H9 (cell line): ENCODE results near the gene OR10H4. TPM values are rescaled to one million over a fixed set of nuclear protein-coding genes. Genes with fewer than 3 reads are reported as not detected.

Source experiments
- DNase-seq: peaks from one replicate; pipeline ENCODE4 v3.0.0-alpha.2; 2017
- H2AFZ ChIP-seq: one replicate; pipeline ENCODE4 v1.6.1; 2013; ENCODE audit warnings: mild to moderate bottlenecking, low read length, control low read depth, moderate library complexity
- H2AK5ac ChIP-seq: 2 replicates; pipeline ENCODE4 v1.6.1; 2013; ENCODE audit warnings: low read length, control low read depth, mixed read lengths; ENCODE audit not compliant: insufficient read length
- H2BK120ac ChIP-seq: one replicate; pipeline ENCODE4 v1.6.1; 2013; ENCODE audit warnings: low read depth, mild to moderate bottlenecking, low read length, control low read depth, inconsistent platforms; ENCODE audit not compliant: poor library complexity, severe bottlenecking
- H2BK12ac ChIP-seq: 2 replicates; pipeline ENCODE4 v1.6.1; 2013; ENCODE audit warnings: low read length, control low read depth, mixed read lengths, low read depth; ENCODE audit not compliant: insufficient read length
- H2BK15ac ChIP-seq: 2 replicates; pipeline ENCODE4 v1.6.1; 2013; ENCODE audit warnings: low read depth, low read length, control low read depth
- H2BK20ac ChIP-seq: one replicate; pipeline ENCODE4 v1.6.1; 2013; ENCODE audit warnings: low read depth, mild to moderate bottlenecking, low read length, control low read depth, inconsistent platforms; ENCODE audit not compliant: poor library complexity, severe bottlenecking
- H2BK5ac ChIP-seq: 2 replicates; pipeline ENCODE4 v1.6.1; 2013; ENCODE audit warnings: low read length, control low read depth, mixed read lengths; ENCODE audit not compliant: insufficient read length
- H3K14ac ChIP-seq: 2 replicates; pipeline ENCODE4 v1.6.1; 2013; ENCODE audit warnings: low read length, control low read depth; ENCODE audit not compliant: insufficient read depth
- H3K18ac ChIP-seq: 2 replicates; pipeline ENCODE4 v1.6.1; 2013; ENCODE audit warnings: low read depth, mild to moderate bottlenecking, mixed read lengths, low read length, control low read depth; ENCODE audit not compliant: insufficient read length
- H3K23ac ChIP-seq: 2 replicates; pipeline ENCODE4 v1.6.1; 2013; ENCODE audit warnings: low read length, control low read depth, mixed read lengths, low read depth; ENCODE audit not compliant: insufficient read length
- H3K23me2 ChIP-seq: 2 replicates; pipeline ENCODE4 v1.6.1; 2013; ENCODE audit warnings: low read depth, mild to moderate bottlenecking, mixed read lengths, low read length, control low read depth; ENCODE audit not compliant: insufficient read length, poor library complexity, severe bottlenecking
- H3K27ac ChIP-seq: 2 replicates; pipeline ENCODE4 v1.5.1; 2013; ENCODE audit warnings: low read length, control low read depth, mixed read lengths, low read depth; ENCODE audit not compliant: insufficient read length
- H3K27me3 ChIP-seq: 2 replicates; pipeline ENCODE4 v1.6.1; 2013; ENCODE audit warnings: low read length, control low read depth, inconsistent platforms; ENCODE audit not compliant: insufficient read depth
- H3K4ac ChIP-seq: 2 replicates; pipeline ENCODE4 v1.6.1; 2013; ENCODE audit warnings: low read depth, mild to moderate bottlenecking, control low read depth, inconsistent platforms, low read length, moderate library complexity
- H3K4me1 ChIP-seq: 2 replicates; pipeline ENCODE4 v1.6.1; 2013; ENCODE audit warnings: low read length, control low read depth, inconsistent platforms; ENCODE audit not compliant: insufficient read depth
- H3K4me2 ChIP-seq: 2 replicates; pipeline ENCODE4 v1.6.1; 2013; ENCODE audit warnings: low read length, control low read depth, mixed read lengths; ENCODE audit not compliant: insufficient read length, insufficient read depth
- H3K56ac ChIP-seq: 2 replicates; pipeline ENCODE4 v1.6.1; 2013; ENCODE audit warnings: low read depth, mild to moderate bottlenecking, mixed read lengths, low read length, control low read depth; ENCODE audit not compliant: insufficient read length
- H3K79me1 ChIP-seq: 2 replicates; pipeline ENCODE4 v1.6.1; 2013; ENCODE audit warnings: low read depth, mild to moderate bottlenecking, moderate library complexity, low read length, control low read depth, inconsistent platforms; ENCODE audit not compliant: insufficient read depth, poor library complexity, severe bottlenecking
- H3K79me2 ChIP-seq: 2 replicates; pipeline ENCODE4 v1.6.1; 2013; ENCODE audit warnings: low read length, control low read depth, inconsistent platforms; ENCODE audit not compliant: insufficient read depth
- H3K9ac ChIP-seq: 2 replicates; pipeline ENCODE4 v1.6.1; 2013; ENCODE audit warnings: low read length, control low read depth, mixed read lengths; ENCODE audit not compliant: insufficient read length; ENCODE audit errors: extremely low read depth
- H3K9me3 ChIP-seq: one replicate; pipeline ENCODE4 v1.6.1; 2013; ENCODE audit warnings: low read depth, low read length, inconsistent platforms; ENCODE audit not compliant: control insufficient read depth
- H3T11ph ChIP-seq: one replicate; pipeline ENCODE4 v1.6.1; 2013; ENCODE audit warnings: mild to moderate bottlenecking, low read length, control low read depth, inconsistent platforms
- H4K20me1 ChIP-seq: one replicate; pipeline ENCODE4 v1.6.1; 2013; ENCODE audit not compliant: control insufficient read depth, insufficient read length, insufficient read depth
- H4K5ac ChIP-seq: 2 replicates; pipeline ENCODE4 v1.6.1; 2013; ENCODE audit warnings: low read depth, mild to moderate bottlenecking, mixed read lengths, low read length, control low read depth; ENCODE audit not compliant: insufficient read length
- H4K8ac ChIP-seq: replicated peaks from 2 replicates; pipeline ENCODE4 v1.6.1; 2013; ENCODE audit warnings: low read length, control low read depth, mixed read lengths, low read depth; ENCODE audit not compliant: insufficient read length
- H4K91ac ChIP-seq: 2 replicates; pipeline ENCODE4 v1.6.1; 2013; ENCODE audit warnings: low read depth, mild to moderate bottlenecking, moderate library complexity, mixed read lengths, low read length, control low read depth; ENCODE audit not compliant: insufficient read length
- H3K27ac Mint-ChIP-seq, 3 experiments: 2 replicates in 2 of 3; 3 replicates in 1 of 3; pipeline ENCODE4 v1.8.0; 2020 to 2021; ENCODE audit warnings: mixed read lengths in 3 of 3, mild to moderate bottlenecking in 1 of 3, moderate library complexity in 1 of 3
- H3K27me3 Mint-ChIP-seq: 2 replicates; pipeline ENCODE4 v1.8.0; 2021; ENCODE audit warnings: low read depth, mild to moderate bottlenecking, moderate library complexity, mixed read lengths
- H3K36me3 Mint-ChIP-seq, 3 experiments: 2 replicates in 2 of 3; 3 replicates in 1 of 3; pipeline ENCODE4 v1.8.0; 2020 to 2021; ENCODE audit warnings: low read depth in 3 of 3, mixed read lengths in 3 of 3; ENCODE audit not compliant: insufficient read depth in 1 of 3
- H3K4me1 Mint-ChIP-seq, 2 experiments: 2 replicates each; pipeline ENCODE4 v1.8.0; 2020; ENCODE audit warnings: mixed read lengths in 2 of 2
- H3K4me3 Mint-ChIP-seq, 2 experiments: 2 replicates in 1 of 2; 3 replicates in 1 of 2; pipeline ENCODE4 v1.8.0; 2020 to 2021; ENCODE audit warnings: mild to moderate bottlenecking in 2 of 2, mixed read lengths in 2 of 2, moderate library complexity in 1 of 2
- H3K9me3 Mint-ChIP-seq, 2 experiments: 2 replicates in 1 of 2; 3 replicates in 1 of 2; pipeline ENCODE4 v1.8.0; 2020; ENCODE audit warnings: mild to moderate bottlenecking in 2 of 2, mixed read lengths in 2 of 2, moderate library complexity in 1 of 2
- CTCF ChIP-seq: fragments of 200-600 bp; sonication (generic); conservative IDR thresholded peaks from 3 replicates; pipeline ENCODE4 v1.8.0; 2021; ENCODE audit warnings: antibody characterized with exemption, mild to moderate bottlenecking
- WGBS: extraction: QIAGEN DNeasy Blood & Tissue Kit; methylation state at CpG from one replicate; pipeline ENCODE4 v1.1.7; 2013; ENCODE audit warnings: missing lambda C conversion rate, low lambda C conversion rate, mixed read lengths; ENCODE audit not compliant: insufficient read length; ENCODE audit errors: extremely low coverage; 5-methylcytosine and 5-hydroxymethylcytosine counted together
- total RNA-seq: library from RNA; stranded (reverse); gene quantifications from 2 replicates; pipeline ENCODE4 v1.2.1, GENCODE V29; 2021

OR10H4 gene
- total RNA-seq, 1 experiment from 2014 or later, result not detected

GRCh38 chr19:15934332-15935078 is 14.3 kb upstream of the OR10H4 start, which contains the start of gene CYP4F11:
Gene CYP4F11, minus strand, starts transcription at chr19:15934529. Its CDS starts 121 bp downstream, at chr19:15934408.
- no peak within 1 kb of the TSS for H3T11ph ChIP-seq
- no peaks in the 10 kb centered on the region for H4K20me1 ChIP-seq
- no peak within 1 kb of the TSS; a peak in 1 of 7 replicates for H3K27ac Mint-ChIP-seq
- H3K56ac ChIP-seq, result no peak within 1 kb of the TSS
- H2BK120ac ChIP-seq, result no peak within 1 kb of the TSS
- H4K5ac ChIP-seq, result no peak within 1 kb of the TSS
- H3K4me2 ChIP-seq, result no peak within 1 kb of the TSS
- H3K18ac ChIP-seq, result no peak within 1 kb of the TSS
- H3K23ac ChIP-seq, result no peak within 1 kb of the TSS
- no peak within 1 kb of the TSS for H2BK20ac ChIP-seq
- no peak within 1 kb of the TSS for H2AK5ac ChIP-seq
- H2BK12ac ChIP-seq, result no peak within 1 kb of the TSS
- no peaks in the 10 kb centered on the region for H3K4me1 Mint-ChIP-seq
- no peaks in the 10 kb centered on the region for H3K79me1 ChIP-seq
- H4K8ac ChIP-seq, result no peak within 1 kb of the TSS
- no peak within 1 kb of the TSS for H2BK5ac ChIP-seq
- H3K79me2 ChIP-seq, result no peaks in the 10 kb centered on the region
- no peaks in the 10 kb centered on the region for H3K23me2 ChIP-seq
- no peaks in the 10 kb centered on the region for H3K4me1 ChIP-seq
- H3K27me3 ChIP-seq, result no peaks in the 10 kb centered on the region; the same call in 1 of the 2 replicates
- H3K4me3 Mint-ChIP-seq, result no peak within 1 kb of the TSS
- no peak for TF ChIP-seq CTCF
- WGBS, result no CpG with 5 or more reads among the region's 10 CpGs
- H3K14ac ChIP-seq, result no peak within 1 kb of the TSS
- H3K36me3 Mint-ChIP-seq, result peaks cover 8 to 9% (median 9%) of the 10 kb centered on the region in 3 experiments
- H2BK15ac ChIP-seq, result no peak within 1 kb of the TSS
- no peak within 1 kb of the TSS for H4K91ac ChIP-seq
- no peak for DNase-seq
- H3K27ac ChIP-seq, result no peak within 1 kb of the TSS
- H3K27me3 Mint-ChIP-seq, result peaks cover 1% of the 10 kb centered on the region; the same call in 1 of the 2 replicates
- H3K9me3 ChIP-seq, result peaks cover 71% of the 10 kb centered on the region
- H2AFZ ChIP-seq, result no peak within 1 kb of the TSS
- no peak within 1 kb of the TSS for H3K4ac ChIP-seq
- H3K9me3 Mint-ChIP-seq, result peaks cover 65 to 71% of the 10 kb centered on the region in 2 experiments
- H3K9ac ChIP-seq, result no peak within 1 kb of the TSS
